ENCODE measurements around the gene ATXN1L. TPM values are rescaled to one million over a fixed set of nuclear protein-coding genes. Genes with fewer than 3 reads are reported as not detected.
A peak's percentile ranks its signal among the peaks of the same experiment; 100 is the strongest.

Gene ATXN1L
- polyA plus RNA-seq, 1 donor (not counting 4 experiments of a cell fraction or from before 2014, with no cell fraction given), result 12.8 TPM

DNA sequence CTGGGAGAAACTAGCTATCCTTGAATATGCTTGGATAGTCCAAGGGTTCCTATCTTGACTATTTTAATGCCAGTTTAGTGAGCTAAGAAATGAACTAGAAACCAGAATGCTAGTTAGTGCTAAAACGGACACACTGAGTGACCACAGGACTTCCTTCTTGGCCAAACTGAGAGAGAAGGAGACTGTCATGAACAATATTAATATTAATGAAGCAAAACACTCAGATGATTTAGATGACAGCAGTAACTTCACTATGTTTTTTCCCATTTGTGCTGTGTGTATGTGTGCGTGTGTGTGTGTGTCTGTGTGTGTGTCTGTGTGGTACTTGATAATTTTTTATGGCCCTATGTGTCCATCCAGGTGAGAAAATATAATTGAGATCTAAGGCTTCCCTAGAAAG lies 2.2 kb upstream of the ATXN1L start:
- Histone ChIP-seq H3K27me3 (ENCODE audit: control insufficient read depth, extremely low read depth, insufficient read depth, low read length) (no peaks in the 10 kb centered on the region), H3K4me1 (ENCODE audit: control insufficient read depth, extremely low read depth, insufficient read depth, low read length) (peaks cover 12% of the 10 kb centered on the region), H3K9me3 (ENCODE audit: control insufficient read depth, low read depth, low read length) (no peaks in the 10 kb centered on the region), H3K9ac (ENCODE audit: control insufficient read depth, extremely low read depth, insufficient read depth, low read length) (no peak overlapping the region), H3K4me2 (ENCODE audit: control insufficient read depth, extremely low read depth, insufficient read depth, low read depth, low read length) (no peak overlapping the region), H3K36me3 (ENCODE audit: control insufficient read depth in 2 of 2, extremely low read depth in 1 of 2, insufficient read depth in 2 of 2, low read length in 2 of 2) (no peaks in the 10 kb centered on the region), H3K27ac (ENCODE audit: control insufficient read depth, insufficient read depth, low read length) (no peak overlapping the region), H3K9me1 (ENCODE audit: control insufficient read depth, extremely low read depth, insufficient read depth, low read length) (no peaks in the 10 kb centered on the region), H3K79me2 (ENCODE audit: control insufficient read depth, insufficient read depth, low read length) (peaks cover 23% of the 10 kb centered on the region), H3K4me3 (ENCODE audit: control insufficient read depth in 2 of 3, extremely low read depth in 1 of 3, insufficient read depth in 2 of 3, low read depth in 1 of 3, low read length in 3 of 3) (no peak overlapping the region), H2AFZ (ENCODE audit: control insufficient read depth, low read length) (no peak overlapping the region), H4K20me1 (ENCODE audit: control insufficient read depth, extremely low read depth, insufficient read depth, low read length) (no peaks in the 10 kb centered on the region)
- FAIRE-seq (no peak), DNase-seq (ENCODE audit: low read depth, low spot score) (no peak)
- TF ChIP-seq, protein P1, sequence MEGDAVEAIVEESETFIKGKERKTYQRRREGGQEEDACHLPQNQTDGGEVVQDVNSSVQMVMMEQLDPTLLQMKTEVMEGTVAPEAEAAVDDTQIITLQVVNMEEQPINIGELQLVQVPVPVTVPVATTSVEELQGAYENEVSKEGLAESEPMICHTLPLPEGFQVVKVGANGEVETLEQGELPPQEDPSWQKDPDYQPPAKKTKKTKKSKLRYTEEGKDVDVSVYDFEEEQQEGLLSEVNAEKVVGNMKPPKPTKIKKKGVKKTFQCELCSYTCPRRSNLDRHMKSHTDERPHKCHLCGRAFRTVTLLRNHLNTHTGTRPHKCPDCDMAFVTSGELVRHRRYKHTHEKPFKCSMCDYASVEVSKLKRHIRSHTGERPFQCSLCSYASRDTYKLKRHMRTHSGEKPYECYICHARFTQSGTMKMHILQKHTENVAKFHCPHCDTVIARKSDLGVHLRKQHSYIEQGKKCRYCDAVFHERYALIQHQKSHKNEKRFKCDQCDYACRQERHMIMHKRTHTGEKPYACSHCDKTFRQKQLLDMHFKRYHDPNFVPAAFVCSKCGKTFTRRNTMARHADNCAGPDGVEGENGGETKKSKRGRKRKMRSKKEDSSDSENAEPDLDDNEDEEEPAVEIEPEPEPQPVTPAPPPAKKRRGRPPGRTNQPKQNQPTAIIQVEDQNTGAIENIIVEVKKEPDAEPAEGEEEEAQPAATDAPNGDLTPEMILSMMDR (optimal IDR thresholded peaks at IDR 0.05 in 1 of 3, IDR thresholded peaks at IDR 0.05 in 1 of 3, conservative IDR thresholded peaks at IDR 0.05 in 1 of 3; ENCODE audit: extremely low read depth in 1 of 3, insufficient read depth in 2 of 3, low read length in 3 of 3), result no peak
- no peak for TF ChIP-seq EZH2 (IDR thresholded peaks at IDR 0.05; ENCODE audit: low read length)
- dilution Hi-C loops (cut with MboI; ENCODE audit: extremely low pct_ligation_motif_present, low sequenced_read_pairs), result no loop called here

DNA sequence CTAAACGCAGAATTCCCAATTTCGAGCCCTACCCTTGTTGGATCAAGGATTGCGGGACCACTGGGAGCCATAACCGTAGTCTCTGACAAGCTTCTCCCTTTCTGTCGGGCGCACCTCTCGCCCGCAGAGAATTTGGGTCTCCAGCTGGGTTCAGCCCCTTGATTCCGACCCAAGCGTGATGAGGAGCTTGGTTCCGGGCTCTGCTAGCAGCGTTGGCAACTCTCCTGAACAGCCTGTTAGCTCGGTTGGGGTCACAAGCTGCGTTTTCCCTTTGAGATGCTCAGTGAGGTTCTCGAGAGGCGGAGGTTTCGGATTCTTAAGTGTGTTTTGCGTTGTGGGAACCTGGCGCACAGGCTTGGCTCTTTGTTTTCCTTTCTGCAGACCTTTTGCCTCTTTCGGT lies 655 bp downstream of the ATXN1L start:
- H2AFZ ChIP-seq (ENCODE audit: control insufficient read depth, low read length), result peak overlapping the region; percentile 73
- DNase-seq (ENCODE audit: low read depth, low spot score), result no peak

More for the DNA sequence above, 655 bp downstream of the ATXN1L start:
- Histone ChIP-seq H3K36me3 (ENCODE audit: control insufficient read depth in 2 of 2, extremely low read depth in 1 of 2, insufficient read depth in 2 of 2, low read length in 2 of 2) (peaks cover 18% of the 10 kb centered on the region in 2 experiments), H3K79me2 (ENCODE audit: control insufficient read depth, insufficient read depth, low read length) (peaks cover 23% of the 10 kb centered on the region), H3K9me3 (ENCODE audit: control insufficient read depth, low read depth, low read length) (no peaks in the 10 kb centered on the region), H3K4me3 (ENCODE audit: control insufficient read depth in 2 of 3, extremely low read depth in 1 of 3, insufficient read depth in 2 of 3, low read depth in 1 of 3, low read length in 3 of 3) (peak overlapping the region; percentile 97 to 100 (median 98)), H3K27ac (ENCODE audit: control insufficient read depth, insufficient read depth, low read length) (peak overlapping the region; percentile 96), H3K27me3 (ENCODE audit: control insufficient read depth, extremely low read depth, insufficient read depth, low read length) (no peaks in the 10 kb centered on the region), H3K9me1 (ENCODE audit: control insufficient read depth, extremely low read depth, insufficient read depth, low read length) (peaks cover 4% of the 10 kb centered on the region), H3K4me1 (ENCODE audit: control insufficient read depth, extremely low read depth, insufficient read depth, low read length) (peaks cover 12% of the 10 kb centered on the region), H3K9ac (ENCODE audit: control insufficient read depth, extremely low read depth, insufficient read depth, low read length) (peak overlapping the region; percentile 97), H4K20me1 (ENCODE audit: control insufficient read depth, extremely low read depth, insufficient read depth, low read length) (no peaks in the 10 kb centered on the region), H3K4me2 (ENCODE audit: control insufficient read depth, extremely low read depth, insufficient read depth, low read depth, low read length) (peak overlapping the region; percentile 93)
- FAIRE-seq, result no peak
- TF ChIP-seq EZH2 (IDR thresholded peaks at IDR 0.05; ENCODE audit: low read length), result no peak
- TF ChIP-seq, protein P1 (optimal IDR thresholded peaks at IDR 0.05 in 1 of 3, IDR thresholded peaks at IDR 0.05 in 1 of 3, conservative IDR thresholded peaks at IDR 0.05 in 1 of 3; ENCODE audit: extremely low read depth in 1 of 3, insufficient read depth in 2 of 3, low read length in 3 of 3), result no peak
- dilution Hi-C loops (cut with MboI; ENCODE audit: extremely low pct_ligation_motif_present, low sequenced_read_pairs), result no loop called here

Data from keratinocyte (primary cell).